Astrocyte (in vitro differentiated cells and primary cell): ENCODE results near the gene POLR2M. TPM values are rescaled to one million over a fixed set of nuclear protein-coding genes. Genes with fewer than 3 reads are reported as not detected.

Source experiments
- DNase-seq: peaks from one replicate; pipeline ENCODE4 v3.0.0-alpha.2; 2010; ENCODE audit warnings: low read depth
- FAIRE-seq: peaks from 2 replicates; lab custom pipeline; 2011; peaks lifted over from hg19 to GRCh38; lab: Jason Lieb, UNC
- H2AFZ ChIP-seq: 2 replicates; pipeline ENCODE4 v1.6.0; 2012; ENCODE audit warnings: low read depth, low read length, inconsistent platforms
- H3K27ac ChIP-seq: 2 replicates; pipeline ENCODE4 v1.5.1; 2011; ENCODE audit warnings: low read depth, low read length, inconsistent platforms
- H3K27me3 ChIP-seq: 2 replicates; pipeline ENCODE4 v1.6.0; 2011; ENCODE audit warnings: low read length, inconsistent platforms; ENCODE audit not compliant: insufficient read depth
- H3K36me3 ChIP-seq: 2 replicates; pipeline ENCODE4 v1.5.1; 2011; ENCODE audit warnings: low read length, inconsistent platforms; ENCODE audit not compliant: insufficient read depth
- H3K4me1 ChIP-seq: 2 replicates; pipeline ENCODE4 v1.5.1; 2011; ENCODE audit warnings: low read length, inconsistent platforms; ENCODE audit not compliant: insufficient read depth
- H3K4me2 ChIP-seq: 2 replicates; pipeline ENCODE4 v1.6.0; 2012; ENCODE audit warnings: low read length, inconsistent platforms
- H3K4me3 ChIP-seq: 2 replicates; pipeline ENCODE4 v1.5.1; 2011; ENCODE audit warnings: low read depth, mild to moderate bottlenecking, low read length, inconsistent platforms; ENCODE audit not compliant: insufficient read depth
- H3K79me2 ChIP-seq: 2 replicates; pipeline ENCODE4 v1.6.0; 2012; ENCODE audit warnings: mild to moderate bottlenecking, low read length, inconsistent platforms; ENCODE audit not compliant: insufficient read depth
- H3K9ac ChIP-seq: 2 replicates; pipeline ENCODE4 v1.6.0; 2012; ENCODE audit warnings: mild to moderate bottlenecking, low read length, inconsistent platforms
- H3K9me3 ChIP-seq: 2 replicates; pipeline ENCODE4 v1.5.1; 2012; ENCODE audit warnings: low read depth, mild to moderate bottlenecking, low read length, inconsistent platforms; ENCODE audit not compliant: insufficient read depth
- H4K20me1 ChIP-seq: 2 replicates; pipeline ENCODE4 v1.6.0; 2012; ENCODE audit warnings: low read length, inconsistent platforms; ENCODE audit not compliant: insufficient read depth
- H3K27ac Mint-ChIP-seq: one replicate; pipeline ENCODE4 v1.8.0; 2021; ENCODE audit warnings: mild to moderate bottlenecking, mixed read lengths; ENCODE audit not compliant: unreplicated experiment
- H3K27me3 Mint-ChIP-seq: one replicate; pipeline ENCODE4 v1.8.0; 2021; ENCODE audit warnings: low read depth, mixed read lengths; ENCODE audit not compliant: unreplicated experiment
- H3K36me3 Mint-ChIP-seq: one replicate; pipeline ENCODE4 v1.8.0; 2021; ENCODE audit warnings: low read depth, mixed read lengths; ENCODE audit not compliant: unreplicated experiment
- H3K4me1 Mint-ChIP-seq: one replicate; pipeline ENCODE4 v1.8.0; 2021; ENCODE audit warnings: low read depth, mixed read lengths; ENCODE audit not compliant: unreplicated experiment
- H3K4me3 Mint-ChIP-seq: one replicate; pipeline ENCODE4 v1.8.0; 2021; ENCODE audit warnings: mild to moderate bottlenecking, moderate library complexity, mixed read lengths; ENCODE audit not compliant: unreplicated experiment
- H3K9me3 Mint-ChIP-seq: one replicate; pipeline ENCODE4 v1.8.0; 2021; ENCODE audit warnings: mild to moderate bottlenecking, mixed read lengths; ENCODE audit not compliant: unreplicated experiment
- EZH2 ChIP-seq: IDR thresholded peaks from 2 replicates; pipeline ENCODE4 v1.6.1; 2012; ENCODE audit warnings: mild to moderate bottlenecking, low read length, inconsistent platforms; ENCODE audit not compliant: insufficient read depth
- total RNA-seq: library from RNA; stranded (reverse); gene quantifications from 2 replicates; pipeline ENCODE4 v1.2.1, GENCODE V29; 2021
- TF ChIP-seq, protein P1 (sequence below): IDR thresholded peaks from 2 replicates; pipeline ENCODE4 v1.5.1; 2011; ENCODE audit warnings: low read depth, mild to moderate bottlenecking, inconsistent platforms, low read length, moderate library complexity; ENCODE audit not compliant: insufficient read depth

POLR2M gene
- total RNA-seq, 1 donor from 2014 or later, result 61.4 TPM

DNA sequence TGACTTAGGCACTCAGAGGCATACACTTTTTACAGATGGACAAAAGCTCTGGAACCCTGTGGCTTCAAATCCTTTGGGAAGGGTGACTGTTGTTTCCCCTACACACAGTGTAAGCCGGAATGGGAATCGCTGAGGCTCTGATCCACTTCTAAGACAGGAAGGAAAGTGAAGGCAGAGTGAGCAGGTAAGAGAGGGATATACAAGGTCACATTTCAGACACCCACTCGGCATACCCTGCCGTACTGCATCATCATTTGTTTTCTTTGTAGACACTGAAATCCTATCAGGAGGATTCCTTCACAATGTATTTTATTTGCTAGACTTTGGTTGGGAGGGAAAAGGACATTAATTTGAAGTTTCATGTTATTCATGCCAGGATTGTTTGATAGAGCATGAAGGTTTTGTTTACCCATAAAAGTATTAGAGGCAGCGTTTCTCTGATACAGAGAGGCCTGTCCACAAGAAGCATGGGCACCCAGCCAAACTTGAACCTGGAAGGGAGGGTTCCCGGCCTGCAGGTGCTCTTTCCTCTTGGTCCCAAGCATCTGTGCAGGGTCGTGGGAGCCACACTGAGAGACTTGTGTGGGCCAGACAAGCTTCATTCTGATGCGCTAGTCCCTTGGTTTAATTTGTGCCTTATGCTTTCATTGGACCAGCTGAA, 21.9 kb upstream of the POLR2M start:
- H3K4me1 Mint-ChIP-seq, result peaks cover 8% of the 10 kb centered on the region
- TF ChIP-seq EZH2, result no peak
- TF ChIP-seq, protein P1, sequence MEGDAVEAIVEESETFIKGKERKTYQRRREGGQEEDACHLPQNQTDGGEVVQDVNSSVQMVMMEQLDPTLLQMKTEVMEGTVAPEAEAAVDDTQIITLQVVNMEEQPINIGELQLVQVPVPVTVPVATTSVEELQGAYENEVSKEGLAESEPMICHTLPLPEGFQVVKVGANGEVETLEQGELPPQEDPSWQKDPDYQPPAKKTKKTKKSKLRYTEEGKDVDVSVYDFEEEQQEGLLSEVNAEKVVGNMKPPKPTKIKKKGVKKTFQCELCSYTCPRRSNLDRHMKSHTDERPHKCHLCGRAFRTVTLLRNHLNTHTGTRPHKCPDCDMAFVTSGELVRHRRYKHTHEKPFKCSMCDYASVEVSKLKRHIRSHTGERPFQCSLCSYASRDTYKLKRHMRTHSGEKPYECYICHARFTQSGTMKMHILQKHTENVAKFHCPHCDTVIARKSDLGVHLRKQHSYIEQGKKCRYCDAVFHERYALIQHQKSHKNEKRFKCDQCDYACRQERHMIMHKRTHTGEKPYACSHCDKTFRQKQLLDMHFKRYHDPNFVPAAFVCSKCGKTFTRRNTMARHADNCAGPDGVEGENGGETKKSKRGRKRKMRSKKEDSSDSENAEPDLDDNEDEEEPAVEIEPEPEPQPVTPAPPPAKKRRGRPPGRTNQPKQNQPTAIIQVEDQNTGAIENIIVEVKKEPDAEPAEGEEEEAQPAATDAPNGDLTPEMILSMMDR, result no peak
- FAIRE-seq (no peak), DNase-seq (no peak)
- Histone ChIP-seq H3K27me3 (no peaks in the 10 kb centered on the region), H3K36me3 (no peaks in the 10 kb centered on the region), H4K20me1 (no peaks in the 10 kb centered on the region), H3K9me3 (no peaks in the 10 kb centered on the region), H2AFZ (no peak overlapping the region), H3K4me2 (no peak overlapping the region), H3K4me1 (peaks cover 2% of the 10 kb centered on the region), H3K79me2 (no peaks in the 10 kb centered on the region), H3K4me3 (no peak overlapping the region), H3K9ac (no peak overlapping the region), H3K27ac (no peak overlapping the region)
- H3K36me3 Mint-ChIP-seq, result no peaks in the 10 kb centered on the region
- no peak overlapping the region for H3K4me3 Mint-ChIP-seq
- no peaks in the 10 kb centered on the region for H3K9me3 Mint-ChIP-seq
- no peaks in the 10 kb centered on the region for H3K27me3 Mint-ChIP-seq
- no peak overlapping the region for H3K27ac Mint-ChIP-seq

DNA sequence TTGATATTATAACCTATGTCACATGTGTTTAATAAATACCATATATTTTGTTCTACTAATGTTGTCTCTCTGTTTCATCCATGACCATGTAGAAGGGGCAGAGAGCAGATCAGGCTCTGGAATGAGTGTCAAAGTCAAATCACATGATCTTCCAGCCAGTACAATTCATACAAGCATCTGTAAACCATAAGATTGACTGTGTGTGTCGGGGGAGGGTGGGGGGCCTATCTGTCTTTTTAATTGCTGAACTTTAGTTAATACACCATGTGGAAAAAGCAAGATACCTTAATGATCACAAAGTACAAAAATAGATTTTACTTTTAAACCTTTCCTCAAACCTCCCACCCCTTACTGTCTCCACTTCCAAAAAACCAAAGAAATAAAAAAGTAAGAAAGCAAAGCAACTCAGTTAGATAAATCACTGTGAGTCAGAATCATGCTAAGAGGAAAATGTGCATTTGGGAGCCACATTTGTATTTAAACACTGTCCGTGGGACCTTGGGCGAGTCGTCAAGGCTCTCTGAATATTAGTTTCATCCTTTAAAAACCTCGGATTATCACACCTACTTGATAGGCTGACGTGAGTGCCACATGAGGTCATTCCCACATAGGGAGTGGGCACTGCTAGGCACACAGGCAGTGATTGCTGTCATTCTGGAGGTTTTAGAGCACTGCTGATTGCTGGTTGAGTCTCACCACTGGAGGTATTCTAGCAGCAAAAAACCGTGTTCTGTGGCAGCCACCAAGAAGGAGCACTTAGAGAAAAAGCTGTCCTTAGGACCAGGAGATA, 21.0 kb upstream of the POLR2M start:
- Histone ChIP-seq H3K36me3 (no peaks in the 10 kb centered on the region), H3K79me2 (no peaks in the 10 kb centered on the region), H3K9ac (no peak overlapping the region), H3K27ac (no peak overlapping the region), H3K4me3 (no peak overlapping the region), H3K4me2 (no peak overlapping the region), H2AFZ (peak overlapping the region; percentile 44), H3K9me3 (no peaks in the 10 kb centered on the region), H4K20me1 (no peaks in the 10 kb centered on the region), H3K27me3 (no peaks in the 10 kb centered on the region), H3K4me1 (no peaks in the 10 kb centered on the region)
- no peak overlapping the region for H3K4me3 Mint-ChIP-seq
- H3K36me3 Mint-ChIP-seq, result no peaks in the 10 kb centered on the region
- FAIRE-seq, result peak; percentile 32
- H3K27ac Mint-ChIP-seq, result no peak overlapping the region
- no peaks in the 10 kb centered on the region for H3K27me3 Mint-ChIP-seq
- no peak for DNase-seq
- H3K9me3 Mint-ChIP-seq, result no peaks in the 10 kb centered on the region
- H3K4me1 Mint-ChIP-seq, result peaks cover under 1% of the 10 kb centered on the region
- no peak for TF ChIP-seq EZH2
- TF ChIP-seq, protein P1, result no peak
